GM23338 (cell line): Measurements from ENCODE around the gene DGKB. TPM values are rescaled to one million over a fixed set of nuclear protein-coding genes. Genes with fewer than 3 reads are reported as not detected.

Experiments
- ATAC-seq: fragments of 200-7000 bp; cut with Tn5 transposase; 3 replicates; pipeline ENCODE4 v1.9.1; 2020
- DNase-seq: peaks from one replicate; pipeline ENCODE4 v3.0.0-alpha.2; 2015; ENCODE audit warnings: low spot score
- H2AFZ ChIP-seq: fragments of 200-600 bp; sonication (generic); 2 replicates; pipeline ENCODE4 v1.8.0; 2016; ENCODE audit warnings: antibody characterized with exemption, mild to moderate bottlenecking, moderate library complexity
- H3F3A ChIP-seq: fragments of 200-600 bp; sonication (generic); replicated peaks from 2 replicates; pipeline ENCODE4 v1.8.0; 2017; ENCODE audit warnings: antibody characterized with exemption, mixed run types, low read depth
- H3K27ac ChIP-seq: fragments of 200-600 bp; sonication (generic); 2 replicates; pipeline ENCODE4 v1.6.1; 2016; ENCODE audit warnings: low read depth
- H3K27me3 ChIP-seq: fragments of 200-600 bp; sonication (generic); 2 replicates; pipeline ENCODE4 v1.8.0; 2016; ENCODE audit warnings: mild to moderate bottlenecking, mixed run types, moderate library complexity; ENCODE audit not compliant: insufficient read depth
- H3K36me3 ChIP-seq: fragments of 200-600 bp; sonication (generic); 2 replicates; pipeline ENCODE4 v1.8.0; 2016; ENCODE audit warnings: mild to moderate bottlenecking; ENCODE audit not compliant: insufficient read depth
- H3K4me1 ChIP-seq: fragments of 200-600 bp; sonication (generic); 2 replicates; pipeline ENCODE4 v1.8.0; 2016; ENCODE audit warnings: mild to moderate bottlenecking, moderate library complexity; ENCODE audit not compliant: insufficient read depth
- H3K4me2 ChIP-seq: fragments of 200-600 bp; sonication (generic); 2 replicates; pipeline ENCODE4 v1.7.1; 2017; ENCODE audit warnings: mixed run types
- H3K4me3 ChIP-seq: fragments of 200-600 bp; sonication (generic); 2 replicates; pipeline ENCODE4 v1.6.1; 2016; ENCODE audit warnings: mixed run types
- H3K79me2 ChIP-seq: fragments of 200-600 bp; sonication (generic); replicated peaks from 2 replicates; pipeline ENCODE4 v1.8.0; 2017; ENCODE audit warnings: mild to moderate bottlenecking; ENCODE audit not compliant: insufficient read depth
- H3K9me2 ChIP-seq: fragments of 200-600 bp; sonication (generic); 2 replicates; pipeline ENCODE4 v1.8.0; 2017; ENCODE audit not compliant: insufficient read depth
- H4K20me1 ChIP-seq: fragments of 200-600 bp; sonication (generic); replicated peaks from 2 replicates; pipeline ENCODE4 v1.8.0; 2017; ENCODE audit warnings: mild to moderate bottlenecking; ENCODE audit not compliant: insufficient read depth
- H3K27ac Mint-ChIP-seq: 2 replicates; pipeline ENCODE4 v1.8.0; 2020; ENCODE audit warnings: inconsistent platforms, mild to moderate bottlenecking, moderate library complexity, mixed read lengths
- H3K27me3 Mint-ChIP-seq: 3 replicates; pipeline ENCODE4 v1.8.0; 2022; ENCODE audit warnings: low read depth, mild to moderate bottlenecking, moderate library complexity, mixed read lengths, inconsistent platforms; ENCODE audit not compliant: insufficient read depth, poor library complexity
- H3K36me3 Mint-ChIP-seq: 3 replicates; pipeline ENCODE4 v1.8.0; 2021; ENCODE audit warnings: low read depth, mild to moderate bottlenecking, inconsistent platforms, moderate library complexity, mixed read lengths
- H3K4me1 Mint-ChIP-seq: 3 replicates; pipeline ENCODE4 v1.8.0; 2020; ENCODE audit warnings: mild to moderate bottlenecking, inconsistent platforms, mixed read lengths
- H3K4me3 Mint-ChIP-seq: 3 replicates; pipeline ENCODE4 v1.8.0; 2021; ENCODE audit warnings: moderate library complexity, mild to moderate bottlenecking, inconsistent platforms, mixed read lengths
- H3K9me3 Mint-ChIP-seq: 3 replicates; pipeline ENCODE4 v1.8.0; 2020; ENCODE audit warnings: moderate library complexity, mild to moderate bottlenecking, inconsistent platforms, mixed read lengths
- CREB1 ChIP-seq: fragments of 250-450 bp; sonication (Bioruptor Pico); IDR thresholded peaks from 2 replicates; pipeline ENCODE4 v1.5.0; 2020; ENCODE audit warnings: low read depth, mild to moderate bottlenecking, moderate library complexity
- EZH2phosphoT487 ChIP-seq: fragments of 200-600 bp; sonication (generic); IDR thresholded peaks from one replicate; pipeline ENCODE4 v1.8.1; 2018; ENCODE audit warnings: antibody characterized with exemption; ENCODE audit not compliant: unreplicated experiment
- POLR2AphosphoS5 ChIP-seq: IDR thresholded peaks from 2 replicates; pipeline ENCODE4 v1.6.1; 2016; ENCODE audit warnings: antibody characterized with exemption, low read depth
- STAT1 ChIP-seq: IDR thresholded peaks from one replicate; pipeline ENCODE4 v1.6.1; 2016; ENCODE audit warnings: antibody characterized with exemption; ENCODE audit not compliant: unreplicated experiment
- ZNF114 ChIP-seq: fragments of 250-450 bp; sonication (Bioruptor Pico); IDR thresholded peaks from 2 replicates; pipeline ENCODE4 v1.5.0; 2020; ENCODE audit warnings: mild to moderate bottlenecking, moderate library complexity
- ZNF331 ChIP-seq: fragments of 250-450 bp; sonication (Bioruptor Pico); IDR thresholded peaks from 2 replicates; pipeline ENCODE4 v1.5.0; 2020; ENCODE audit warnings: low read depth, mild to moderate bottlenecking, moderate library complexity
- polyA plus RNA-seq: library from polyadenylated mRNA; unstranded; fragments of >200 nt; fragmentation: Nextera tagmentation; extraction: Ambion mirVana; gene quantifications from 2 replicates; pipeline ENCODE4 v1.2.1, GENCODE V29; 2016
- total RNA-seq: library from RNA; depleted of rRNA; stranded (reverse); fragments of >200 nt; shearing (Covaris generic); gene quantifications from 2 replicates; pipeline ENCODE4 v1.2.3, GENCODE V29; 2014
- TF ChIP-seq, protein P1 (sequence below): IDR thresholded peaks from 2 replicates; pipeline ENCODE4 v1.6.1; 2016; ENCODE audit warnings: antibody characterized with exemption
- TF ChIP-seq, protein P2 (sequence below), 2 experiments: fragments of 200-600 bp in 1 of 2; sonication (generic) in 1 of 2; conservative IDR thresholded peaks; 2 replicates each; pipeline versions ENCODE4 v1.5.1 to v1.6.1; 2016 to 2017; ENCODE audit warnings: antibody characterized with exemption in 2 of 2, low read depth in 2 of 2, mild to moderate bottlenecking in 2 of 2, moderate library complexity in 1 of 2
- TF ChIP-seq, protein P3 (sequence below): IDR thresholded peaks from one replicate; pipeline ENCODE4 v1.6.1; 2018; ENCODE audit warnings: antibody characterized with exemption; ENCODE audit not compliant: unreplicated experiment

DGKB gene
- total and polyA plus RNA-seq, 2 experiments from 2014 or later = 4.8 to 11.5 TPM

DNA sequence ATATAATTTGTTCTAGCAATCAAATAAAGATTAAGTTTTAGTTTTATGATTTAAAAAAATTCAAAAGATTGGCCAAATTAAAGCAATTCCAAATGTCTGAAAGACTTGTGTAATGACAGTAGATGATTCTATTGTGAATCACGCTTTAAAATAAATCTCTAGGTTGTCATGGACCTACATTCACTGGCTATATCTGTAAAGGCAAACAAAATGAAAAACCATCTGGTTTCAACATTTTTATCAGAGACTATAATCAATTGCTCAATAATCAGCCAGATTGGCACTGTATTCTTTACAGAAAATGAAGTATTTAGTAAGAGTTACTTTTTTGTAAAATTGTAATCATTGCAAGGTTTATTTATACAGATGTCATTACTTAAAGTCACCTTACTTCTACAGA lies 60.7 kb downstream of the DGKB start (continued):
- TF ChIP-seq, protein P1, sequence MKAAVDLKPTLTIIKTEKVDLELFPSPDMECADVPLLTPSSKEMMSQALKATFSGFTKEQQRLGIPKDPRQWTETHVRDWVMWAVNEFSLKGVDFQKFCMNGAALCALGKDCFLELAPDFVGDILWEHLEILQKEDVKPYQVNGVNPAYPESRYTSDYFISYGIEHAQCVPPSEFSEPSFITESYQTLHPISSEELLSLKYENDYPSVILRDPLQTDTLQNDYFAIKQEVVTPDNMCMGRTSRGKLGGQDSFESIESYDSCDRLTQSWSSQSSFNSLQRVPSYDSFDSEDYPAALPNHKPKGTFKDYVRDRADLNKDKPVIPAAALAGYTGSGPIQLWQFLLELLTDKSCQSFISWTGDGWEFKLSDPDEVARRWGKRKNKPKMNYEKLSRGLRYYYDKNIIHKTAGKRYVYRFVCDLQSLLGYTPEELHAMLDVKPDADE = no peak
- TF ChIP-seq POLR2AphosphoS5 (no peak), CREB1 (CRISPR knock-in tag) (no peak), EZH2phosphoT487 (no peak), ZNF114 (CRISPR knock-in tag) (no peak), STAT1 (no peak), ZNF331 (CRISPR knock-in tag) (no peak)
- TF ChIP-seq, protein P2, sequence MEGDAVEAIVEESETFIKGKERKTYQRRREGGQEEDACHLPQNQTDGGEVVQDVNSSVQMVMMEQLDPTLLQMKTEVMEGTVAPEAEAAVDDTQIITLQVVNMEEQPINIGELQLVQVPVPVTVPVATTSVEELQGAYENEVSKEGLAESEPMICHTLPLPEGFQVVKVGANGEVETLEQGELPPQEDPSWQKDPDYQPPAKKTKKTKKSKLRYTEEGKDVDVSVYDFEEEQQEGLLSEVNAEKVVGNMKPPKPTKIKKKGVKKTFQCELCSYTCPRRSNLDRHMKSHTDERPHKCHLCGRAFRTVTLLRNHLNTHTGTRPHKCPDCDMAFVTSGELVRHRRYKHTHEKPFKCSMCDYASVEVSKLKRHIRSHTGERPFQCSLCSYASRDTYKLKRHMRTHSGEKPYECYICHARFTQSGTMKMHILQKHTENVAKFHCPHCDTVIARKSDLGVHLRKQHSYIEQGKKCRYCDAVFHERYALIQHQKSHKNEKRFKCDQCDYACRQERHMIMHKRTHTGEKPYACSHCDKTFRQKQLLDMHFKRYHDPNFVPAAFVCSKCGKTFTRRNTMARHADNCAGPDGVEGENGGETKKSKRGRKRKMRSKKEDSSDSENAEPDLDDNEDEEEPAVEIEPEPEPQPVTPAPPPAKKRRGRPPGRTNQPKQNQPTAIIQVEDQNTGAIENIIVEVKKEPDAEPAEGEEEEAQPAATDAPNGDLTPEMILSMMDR (conservative IDR thresholded peaks at IDR 0.05; ENCODE audit: low read depth in 2 of 2) = no peak
- TF ChIP-seq, protein P3, sequence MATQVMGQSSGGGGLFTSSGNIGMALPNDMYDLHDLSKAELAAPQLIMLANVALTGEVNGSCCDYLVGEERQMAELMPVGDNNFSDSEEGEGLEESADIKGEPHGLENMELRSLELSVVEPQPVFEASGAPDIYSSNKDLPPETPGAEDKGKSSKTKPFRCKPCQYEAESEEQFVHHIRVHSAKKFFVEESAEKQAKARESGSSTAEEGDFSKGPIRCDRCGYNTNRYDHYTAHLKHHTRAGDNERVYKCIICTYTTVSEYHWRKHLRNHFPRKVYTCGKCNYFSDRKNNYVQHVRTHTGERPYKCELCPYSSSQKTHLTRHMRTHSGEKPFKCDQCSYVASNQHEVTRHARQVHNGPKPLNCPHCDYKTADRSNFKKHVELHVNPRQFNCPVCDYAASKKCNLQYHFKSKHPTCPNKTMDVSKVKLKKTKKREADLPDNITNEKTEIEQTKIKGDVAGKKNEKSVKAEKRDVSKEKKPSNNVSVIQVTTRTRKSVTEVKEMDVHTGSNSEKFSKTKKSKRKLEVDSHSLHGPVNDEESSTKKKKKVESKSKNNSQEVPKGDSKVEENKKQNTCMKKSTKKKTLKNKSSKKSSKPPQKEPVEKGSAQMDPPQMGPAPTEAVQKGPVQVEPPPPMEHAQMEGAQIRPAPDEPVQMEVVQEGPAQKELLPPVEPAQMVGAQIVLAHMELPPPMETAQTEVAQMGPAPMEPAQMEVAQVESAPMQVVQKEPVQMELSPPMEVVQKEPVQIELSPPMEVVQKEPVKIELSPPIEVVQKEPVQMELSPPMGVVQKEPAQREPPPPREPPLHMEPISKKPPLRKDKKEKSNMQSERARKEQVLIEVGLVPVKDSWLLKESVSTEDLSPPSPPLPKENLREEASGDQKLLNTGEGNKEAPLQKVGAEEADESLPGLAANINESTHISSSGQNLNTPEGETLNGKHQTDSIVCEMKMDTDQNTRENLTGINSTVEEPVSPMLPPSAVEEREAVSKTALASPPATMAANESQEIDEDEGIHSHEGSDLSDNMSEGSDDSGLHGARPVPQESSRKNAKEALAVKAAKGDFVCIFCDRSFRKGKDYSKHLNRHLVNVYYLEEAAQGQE = no peak

DNA sequence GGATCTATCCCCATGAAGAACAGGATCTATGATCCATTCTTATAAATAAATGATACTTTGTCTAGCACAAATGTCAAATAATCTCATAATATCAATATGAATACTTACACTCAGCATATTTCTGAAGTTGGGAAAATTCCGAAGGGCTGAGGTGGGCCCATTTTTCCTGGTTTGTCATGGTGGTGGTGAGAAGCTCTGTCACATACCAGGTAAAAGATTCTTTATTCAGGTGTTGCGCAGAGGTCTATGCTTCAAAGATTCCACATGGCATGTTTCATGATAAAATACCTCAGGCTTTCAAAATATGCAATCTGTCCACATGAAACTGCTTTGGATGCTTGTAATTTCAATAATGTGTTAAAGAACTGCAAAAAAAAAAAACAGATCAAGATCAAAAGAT lies 61.5 kb downstream of the DGKB start:
- ATAC-seq = no peak
- no peak for TF ChIP-seq STAT1
- no peak for TF ChIP-seq POLR2AphosphoS5
- TF ChIP-seq, protein P3 = no peak
- no peak for TF ChIP-seq CREB1 (CRISPR knock-in tag)

More for the DNA sequence above, 61.5 kb downstream of the DGKB start:
- Mint-ChIP-seq H3K4me1 (peaks cover 28% of the 10 kb centered on the region), H3K27ac (no peak overlapping the region), H3K27me3 (no peaks in the 10 kb centered on the region), H3K9me3 (no peaks in the 10 kb centered on the region), H3K4me3 (no peak overlapping the region), H3K36me3 (no peaks in the 10 kb centered on the region)
- H3K79me2 ChIP-seq = no peaks in the 10 kb centered on the region
- H3K27me3 ChIP-seq = no peaks in the 10 kb centered on the region
- H3K4me1 ChIP-seq = peaks cover 24% of the 10 kb centered on the region
- no peak overlapping the region for H3K4me2 ChIP-seq
- H3K36me3 ChIP-seq = no peaks in the 10 kb centered on the region
- no peak overlapping the region for H2AFZ ChIP-seq
- H3F3A ChIP-seq = no peaks in the 10 kb centered on the region
- no peak for DNase-seq
- no peaks in the 10 kb centered on the region for H3K9me2 ChIP-seq
- H3K27ac ChIP-seq = no peak overlapping the region
- H3K4me3 ChIP-seq = no peak overlapping the region
- no peaks in the 10 kb centered on the region for H4K20me1 ChIP-seq
